HUES48 (cell line): ENCODE results near the gene MDN1.
A peak's percentile ranks its signal among the peaks of the same experiment; 100 is the strongest.
"Not testable (repeated sequence)": the region's sequence is repeated elsewhere in the genome, so short reads cannot be mapped to it uniquely, and the experiment has no call there.

Experiments
- H3K27ac ChIP-seq: one replicate; pipeline ENCODE4 v1.7.0; 2013; ENCODE audit warnings: low read depth, low read length, inconsistent platforms
- H3K27me3 ChIP-seq: 2 replicates; pipeline ENCODE4 v1.6.1; 2013; ENCODE audit warnings: mild to moderate bottlenecking, low read length; ENCODE audit not compliant: control insufficient read depth, insufficient read depth
- H3K36me3 ChIP-seq: 2 replicates; pipeline ENCODE4 v1.6.1; 2013; ENCODE audit warnings: low read length; ENCODE audit not compliant: control insufficient read depth, insufficient read depth
- H3K4me1 ChIP-seq: 2 replicates; pipeline ENCODE4 v1.6.1; 2013; ENCODE audit warnings: mild to moderate bottlenecking, low read length; ENCODE audit not compliant: control insufficient read depth, insufficient read depth
- H3K4me3 ChIP-seq: 2 replicates; pipeline ENCODE4 v1.5.1; 2013; ENCODE audit warnings: mild to moderate bottlenecking, low read depth, low read length
- H3K9ac ChIP-seq: 2 replicates; pipeline ENCODE4 v1.6.1; 2013; ENCODE audit warnings: mild to moderate bottlenecking, low read depth, low read length, moderate library complexity
- H3K9me3 ChIP-seq: 2 replicates; pipeline ENCODE4 v1.6.1; 2013; ENCODE audit warnings: low read length; ENCODE audit not compliant: control insufficient read depth, insufficient read depth

Gene MDN1

GRCh38 chr6:89789980-89790379 is 29.6 kb downstream of the MDN1 start:
- H3K9ac ChIP-seq = no peak overlapping the region
- no peak overlapping the region for H3K27ac ChIP-seq
- no peaks in the 10 kb centered on the region for H3K27me3 ChIP-seq
- H3K4me1 ChIP-seq = peaks cover 2% of the 10 kb centered on the region; the same call in 1 of the 2 replicates
- H3K4me3 ChIP-seq = no peak overlapping the region
- H3K36me3 ChIP-seq = peaks cover 96% of the 10 kb centered on the region
- H3K9me3 ChIP-seq = no peaks in the 10 kb centered on the region

GRCh38 chr6:89787660-89788328 is 31.8 kb downstream of the MDN1 start:
- peaks cover 96% of the 10 kb centered on the region for H3K36me3 ChIP-seq
- H3K4me3 ChIP-seq = no peak overlapping the region
- H3K27me3 ChIP-seq = no peaks in the 10 kb centered on the region
- H3K9ac ChIP-seq = no peak overlapping the region
- no peak overlapping the region for H3K27ac ChIP-seq
- no peaks in the 10 kb centered on the region for H3K4me1 ChIP-seq
- H3K9me3 ChIP-seq = no peaks in the 10 kb centered on the region

DNA sequence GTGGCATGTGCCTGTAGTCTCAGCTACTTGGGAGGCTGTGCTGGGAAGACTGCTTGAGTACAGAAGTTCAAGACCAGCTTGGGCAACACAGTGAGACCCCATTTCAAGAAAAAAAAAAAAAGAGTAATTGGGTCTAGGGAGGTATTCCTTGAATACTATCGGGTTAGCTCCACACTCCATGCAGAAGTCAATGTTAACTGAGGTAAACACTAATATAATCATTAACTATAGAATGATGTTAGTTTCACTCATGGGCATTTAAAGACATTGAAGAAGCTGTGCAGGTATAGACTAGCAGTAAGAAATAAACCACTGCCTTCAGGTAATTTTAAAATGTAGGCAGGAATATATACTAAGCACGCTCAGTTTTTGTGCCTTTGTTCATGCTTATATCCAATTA is 32.6 kb downstream of the MDN1 start:
- no peak overlapping the region for H3K9ac ChIP-seq
- no peaks in the 10 kb centered on the region for H3K4me1 ChIP-seq
- no peak overlapping the region for H3K27ac ChIP-seq
- H3K4me3 ChIP-seq = no peak overlapping the region
- H3K27me3 ChIP-seq = no peaks in the 10 kb centered on the region
- peaks cover 96% of the 10 kb centered on the region for H3K36me3 ChIP-seq
- no peaks in the 10 kb centered on the region for H3K9me3 ChIP-seq

GRCh38 chr6:89784838-89785237 is 34.8 kb downstream of the MDN1 start:
- Histone ChIP-seq H3K9me3 (no peaks in the 10 kb centered on the region), H3K27ac (no peak overlapping the region), H3K4me1 (no peaks in the 10 kb centered on the region), H3K4me3 (no peak overlapping the region), H3K36me3 (peaks cover 97% of the 10 kb centered on the region), H3K9ac (no peak overlapping the region), H3K27me3 (no peaks in the 10 kb centered on the region)

DNA sequence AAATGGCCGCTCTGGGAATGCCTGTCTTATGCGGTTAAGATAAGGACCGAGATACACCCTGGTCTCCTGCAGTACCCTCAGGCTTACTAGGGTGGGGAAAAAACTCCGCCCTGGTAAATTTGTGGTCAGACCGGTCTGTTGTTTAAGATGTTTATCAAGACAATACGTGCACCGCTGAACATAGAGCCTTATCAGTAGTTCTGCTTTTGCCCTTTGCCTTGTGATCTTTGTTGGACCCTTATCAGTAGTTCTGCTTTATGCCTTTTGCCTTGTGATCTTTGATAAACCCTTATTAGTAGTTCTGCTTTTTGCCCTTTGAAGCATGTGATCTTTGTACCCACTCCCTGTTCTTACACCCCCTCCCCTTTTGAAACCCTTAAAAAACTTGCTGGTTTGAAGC is 36.3 kb downstream of the MDN1 start:
- not testable (repeated sequence) for H3K27me3 ChIP-seq, H3K4me1 ChIP-seq, H3K9me3 ChIP-seq, H3K4me3 ChIP-seq, H3K27ac ChIP-seq, H3K9ac ChIP-seq
- H3K36me3 ChIP-seq = peaks cover 95% of the 10 kb centered on the region

DNA sequence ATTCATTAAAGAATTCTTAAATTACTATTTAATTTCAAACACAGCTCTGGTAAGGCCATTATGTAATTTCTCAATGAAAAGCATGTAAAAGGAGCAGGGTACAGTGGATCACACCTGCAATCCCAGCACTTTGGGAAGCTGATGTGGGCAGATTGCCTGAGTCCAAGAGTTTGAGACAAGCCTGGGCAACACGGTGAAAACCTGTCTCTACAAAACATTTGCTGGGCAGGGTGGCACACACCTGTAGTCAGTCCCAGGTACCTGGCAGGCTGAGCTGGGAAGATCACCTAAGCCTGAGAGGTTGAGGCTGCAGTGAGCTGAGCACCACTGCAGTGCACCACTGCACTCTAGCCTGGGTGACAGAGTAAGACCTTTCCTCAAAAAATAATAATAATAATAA is 37.4 kb downstream of the MDN1 start:
- Histone ChIP-seq H3K36me3 (peaks cover 95% of the 10 kb centered on the region), H3K9ac (no peak overlapping the region), H3K9me3 (no peaks in the 10 kb centered on the region), H3K27ac (no peak overlapping the region), H3K4me1 (no peaks in the 10 kb centered on the region), H3K4me3 (no peak overlapping the region), H3K27me3 (no peaks in the 10 kb centered on the region)

DNA sequence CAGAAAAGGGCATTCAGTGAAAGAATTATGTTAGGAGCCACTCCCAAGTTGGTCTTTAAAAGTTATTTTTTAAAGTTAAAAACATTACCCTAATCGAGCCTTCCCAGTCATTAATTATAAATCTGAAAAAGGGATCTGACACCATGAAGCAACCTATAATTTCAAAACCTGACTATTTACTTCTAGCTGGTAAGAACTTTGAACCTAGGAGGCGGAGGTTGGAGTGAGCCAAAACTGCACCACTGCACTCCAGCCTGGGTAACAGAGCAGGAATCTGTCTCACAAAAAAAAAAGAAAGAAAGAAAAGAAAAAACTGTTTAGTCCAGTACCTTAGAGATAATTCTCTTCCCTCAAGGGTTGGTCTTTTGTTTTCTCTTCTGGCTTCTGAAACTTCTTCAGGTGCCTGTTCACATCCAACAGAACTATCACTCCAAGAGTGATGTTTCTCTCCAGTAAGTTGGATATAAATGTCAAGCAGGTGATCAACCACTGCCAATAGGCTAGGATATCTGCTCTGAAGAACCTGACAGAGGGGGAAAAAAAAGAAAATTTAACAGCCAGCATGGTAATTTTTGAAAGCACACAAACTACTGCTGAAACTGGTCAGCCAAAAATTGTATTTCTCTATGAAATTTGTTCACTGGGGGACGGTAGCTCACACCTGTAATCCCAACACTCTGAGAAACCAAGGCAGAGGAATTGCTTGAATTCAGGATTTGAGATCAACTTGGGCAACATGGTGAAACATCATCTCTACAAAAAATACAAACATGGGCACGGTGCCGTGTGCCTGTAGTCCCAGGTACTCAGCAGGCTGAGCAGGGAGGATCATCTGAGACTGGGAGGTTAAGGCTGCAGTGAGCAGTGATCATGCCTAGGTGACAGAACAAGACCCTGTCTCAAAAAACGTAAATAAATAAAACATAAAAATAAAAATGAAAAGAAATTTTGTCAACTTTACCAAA is 38.2 kb downstream of the MDN1 start:
- peaks cover 95% of the 10 kb centered on the region for H3K36me3 ChIP-seq

DNA sequence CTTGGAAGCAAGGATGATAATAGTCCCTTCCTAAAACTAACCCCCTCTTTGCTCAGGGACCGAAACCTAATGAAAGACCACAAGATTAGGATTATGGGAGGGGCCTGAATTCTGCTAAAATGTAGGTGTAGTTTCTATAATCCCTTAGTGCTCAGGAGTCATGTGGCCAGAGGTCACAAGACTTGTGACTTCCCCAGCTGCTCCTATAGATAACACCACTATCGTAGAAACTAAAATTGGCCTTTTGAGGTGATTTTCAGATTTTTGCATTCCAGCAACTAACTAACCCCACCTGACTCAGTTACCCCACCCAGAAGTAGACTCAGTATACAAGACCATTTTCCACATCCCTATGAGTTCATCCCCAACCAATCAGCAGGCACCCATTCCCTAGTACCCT is 42.1 kb downstream of the MDN1 start:
- Histone ChIP-seq H3K4me3 (no peak overlapping the region), H3K27ac (no peak overlapping the region), H3K36me3 (peaks cover 95% of the 10 kb centered on the region), H3K27me3 (no peaks in the 10 kb centered on the region), H3K4me1 (no peaks in the 10 kb centered on the region; the same call in 1 of the 2 replicates), H3K9me3 (no peaks in the 10 kb centered on the region), H3K9ac (no peak overlapping the region)

More for the DNA sequence above, 38.2 kb downstream of the MDN1 start:
- Histone ChIP-seq H3K27ac (no peak overlapping the region), H3K4me1 (no peaks in the 10 kb centered on the region), H3K9me3 (no peaks in the 10 kb centered on the region), H3K9ac (no peak overlapping the region), H3K27me3 (no peaks in the 10 kb centered on the region), H3K4me3 (no peak overlapping the region)

- H3K4me3 ChIP-seq = no peak overlapping the region
- no peaks in the 10 kb centered on the region; the same call in 1 of the 2 replicates for H3K4me1 ChIP-seq
- no peaks in the 10 kb centered on the region for H3K27me3 ChIP-seq
- H3K9me3 ChIP-seq = no peaks in the 10 kb centered on the region
- peaks cover 95% of the 10 kb centered on the region for H3K36me3 ChIP-seq
- no peak overlapping the region for H3K27ac ChIP-seq
- no peak overlapping the region for H3K9ac ChIP-seq
Observed at GRCh38 chr6:89776583-89777233, 42.9 kb downstream of the MDN1 start.

- peaks cover 96% of the 10 kb centered on the region for H3K36me3 ChIP-seq
- no peaks in the 10 kb centered on the region for H3K9me3 ChIP-seq
- no peaks in the 10 kb centered on the region; the same call in 1 of the 2 replicates for H3K4me1 ChIP-seq
- no peak overlapping the region for H3K4me3 ChIP-seq
- H3K27me3 ChIP-seq = no peaks in the 10 kb centered on the region
- peak overlapping the region; percentile 48 for H3K27ac ChIP-seq
- H3K9ac ChIP-seq = no peak overlapping the region
Observed at GRCh38 chr6:89775150-89775549, 44.4 kb downstream of the MDN1 start.

DNA sequence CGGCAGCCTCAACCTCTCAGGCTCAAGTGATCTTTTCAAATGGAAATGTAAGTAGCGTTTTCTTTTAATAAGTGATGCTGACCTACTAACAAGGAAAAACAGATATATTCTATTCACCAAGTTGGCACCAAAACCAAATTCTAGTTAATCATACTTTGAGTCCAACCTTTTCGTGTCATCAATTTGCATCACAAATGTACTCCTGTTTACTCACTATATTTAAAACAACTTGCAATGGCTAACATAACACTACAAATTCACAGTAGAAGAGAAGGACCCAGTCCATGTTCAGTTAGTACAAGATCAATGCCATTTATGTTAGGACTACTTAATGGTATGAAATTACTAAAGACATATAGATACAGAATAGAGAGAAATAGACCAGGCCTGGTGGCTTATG is 50.0 kb downstream of the MDN1 start:
- Histone ChIP-seq H3K4me3 (no peak overlapping the region), H3K9me3 (no peaks in the 10 kb centered on the region), H3K36me3 (peaks cover 97% of the 10 kb centered on the region), H3K27ac (no peak overlapping the region), H3K27me3 (no peaks in the 10 kb centered on the region), H3K9ac (no peak overlapping the region), H3K4me1 (no peaks in the 10 kb centered on the region)
